ENCODE measurements around the gene LOXL3. TPM values are rescaled to one million over a fixed set of nuclear protein-coding genes. Genes with fewer than 3 reads are reported as not detected.

Gene LOXL3
- polyA plus RNA-seq, 1 donor (not counting 4 experiments of a cell fraction or from before 2014, with no cell fraction given), result 0.21 TPM

DNA sequence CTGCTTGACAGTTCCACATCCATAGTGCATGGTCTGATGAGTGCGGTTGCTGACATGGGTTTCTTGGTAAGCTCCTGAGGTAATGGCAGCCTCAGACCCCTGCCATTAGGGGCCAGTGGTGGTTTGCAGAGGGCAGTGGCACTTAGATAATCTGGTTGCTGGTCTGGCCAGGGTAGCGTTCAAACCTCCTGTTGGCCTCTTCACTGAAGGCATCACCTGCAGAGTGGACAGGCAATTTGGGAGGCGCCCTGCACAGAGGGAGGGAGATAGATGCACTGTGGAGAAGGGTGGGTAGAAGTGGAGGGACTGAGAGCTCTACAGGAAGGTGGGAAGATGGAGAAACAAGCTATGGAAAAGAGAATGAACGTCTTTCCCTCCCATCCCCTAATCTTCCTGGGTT lies 20.3 kb downstream of the LOXL3 start:
- H3K79me2 ChIP-seq (ENCODE audit: control insufficient read depth, insufficient read depth, low read length), result peaks cover 19% of the 10 kb centered on the region
- no peak overlapping the region for H3K27ac ChIP-seq (ENCODE audit: control insufficient read depth, insufficient read depth, low read length)
- no peak overlapping the region for H3K4me3 ChIP-seq (ENCODE audit: control insufficient read depth in 2 of 3, extremely low read depth in 1 of 3, insufficient read depth in 2 of 3, low read depth in 1 of 3, low read length in 3 of 3)
- dilution Hi-C loops (cut with MboI; ENCODE audit: extremely low pct_ligation_motif_present, low sequenced_read_pairs), result no loop called here
- H4K20me1 ChIP-seq (ENCODE audit: control insufficient read depth, extremely low read depth, insufficient read depth, low read length), result no peaks in the 10 kb centered on the region
- H3K27me3 ChIP-seq (ENCODE audit: control insufficient read depth, extremely low read depth, insufficient read depth, low read length), result no peaks in the 10 kb centered on the region
- FAIRE-seq, result no peak
- H3K9ac ChIP-seq (ENCODE audit: control insufficient read depth, extremely low read depth, insufficient read depth, low read length), result no peak overlapping the region
- TF ChIP-seq EZH2 (IDR thresholded peaks at IDR 0.05; ENCODE audit: low read length), result no peak
- TF ChIP-seq, protein P1, sequence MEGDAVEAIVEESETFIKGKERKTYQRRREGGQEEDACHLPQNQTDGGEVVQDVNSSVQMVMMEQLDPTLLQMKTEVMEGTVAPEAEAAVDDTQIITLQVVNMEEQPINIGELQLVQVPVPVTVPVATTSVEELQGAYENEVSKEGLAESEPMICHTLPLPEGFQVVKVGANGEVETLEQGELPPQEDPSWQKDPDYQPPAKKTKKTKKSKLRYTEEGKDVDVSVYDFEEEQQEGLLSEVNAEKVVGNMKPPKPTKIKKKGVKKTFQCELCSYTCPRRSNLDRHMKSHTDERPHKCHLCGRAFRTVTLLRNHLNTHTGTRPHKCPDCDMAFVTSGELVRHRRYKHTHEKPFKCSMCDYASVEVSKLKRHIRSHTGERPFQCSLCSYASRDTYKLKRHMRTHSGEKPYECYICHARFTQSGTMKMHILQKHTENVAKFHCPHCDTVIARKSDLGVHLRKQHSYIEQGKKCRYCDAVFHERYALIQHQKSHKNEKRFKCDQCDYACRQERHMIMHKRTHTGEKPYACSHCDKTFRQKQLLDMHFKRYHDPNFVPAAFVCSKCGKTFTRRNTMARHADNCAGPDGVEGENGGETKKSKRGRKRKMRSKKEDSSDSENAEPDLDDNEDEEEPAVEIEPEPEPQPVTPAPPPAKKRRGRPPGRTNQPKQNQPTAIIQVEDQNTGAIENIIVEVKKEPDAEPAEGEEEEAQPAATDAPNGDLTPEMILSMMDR (optimal IDR thresholded peaks at IDR 0.05 in 1 of 3, IDR thresholded peaks at IDR 0.05 in 1 of 3, conservative IDR thresholded peaks at IDR 0.05 in 1 of 3; ENCODE audit: extremely low read depth in 1 of 3, insufficient read depth in 2 of 3, low read length in 3 of 3), result no peak
- peaks cover 5 to 13% of the 10 kb centered on the region in 2 experiments for H3K36me3 ChIP-seq (ENCODE audit: control insufficient read depth in 2 of 2, extremely low read depth in 1 of 2, insufficient read depth in 2 of 2, low read length in 2 of 2)
- H3K4me1 ChIP-seq (ENCODE audit: control insufficient read depth, extremely low read depth, insufficient read depth, low read length), result peaks cover 21% of the 10 kb centered on the region
- H2AFZ ChIP-seq (ENCODE audit: control insufficient read depth, low read length), result no peak overlapping the region
- H3K9me1 ChIP-seq (ENCODE audit: control insufficient read depth, extremely low read depth, insufficient read depth, low read length), result peaks cover 4% of the 10 kb centered on the region
- H3K4me2 ChIP-seq (ENCODE audit: control insufficient read depth, extremely low read depth, insufficient read depth, low read depth, low read length), result no peak overlapping the region
- DNase-seq (ENCODE audit: low read depth, low spot score), result no peak
- no peaks in the 10 kb centered on the region for H3K9me3 ChIP-seq (ENCODE audit: control insufficient read depth, low read depth, low read length)

DNA sequence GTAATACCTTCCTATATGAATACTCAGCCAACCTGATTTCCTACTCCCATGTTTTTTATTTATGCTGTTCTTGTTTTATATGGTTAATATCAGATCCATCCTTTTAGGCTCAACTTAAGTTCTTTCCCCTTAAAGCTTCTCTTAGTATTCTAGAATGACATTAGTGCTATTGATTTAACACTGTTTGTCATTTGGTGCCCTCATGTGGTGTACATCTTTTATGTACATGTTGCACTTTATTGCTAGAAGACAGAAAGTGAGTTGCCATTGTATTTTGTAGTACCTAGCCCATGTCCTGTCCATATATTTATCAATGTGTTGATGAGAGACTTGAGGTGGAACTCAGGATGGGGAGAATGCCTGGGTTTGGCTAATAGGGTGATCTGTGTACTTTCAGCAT lies 21.5 kb downstream of the LOXL3 start:
- H3K9ac ChIP-seq (ENCODE audit: control insufficient read depth, extremely low read depth, insufficient read depth, low read length), result no peak overlapping the region
- DNase-seq (ENCODE audit: low read depth, low spot score), result no peak
- no peak overlapping the region for H3K4me2 ChIP-seq (ENCODE audit: control insufficient read depth, extremely low read depth, insufficient read depth, low read depth, low read length)
- TF ChIP-seq, protein P1 (optimal IDR thresholded peaks at IDR 0.05 in 1 of 3, IDR thresholded peaks at IDR 0.05 in 1 of 3, conservative IDR thresholded peaks at IDR 0.05 in 1 of 3; ENCODE audit: extremely low read depth in 1 of 3, insufficient read depth in 2 of 3, low read length in 3 of 3), result peak in 2 of 3 experiments; percentile 22 to 46
- TF ChIP-seq EZH2 (IDR thresholded peaks at IDR 0.05; ENCODE audit: low read length), result no peak
- H3K9me3 ChIP-seq (ENCODE audit: control insufficient read depth, low read depth, low read length), result no peaks in the 10 kb centered on the region
- H3K79me2 ChIP-seq (ENCODE audit: control insufficient read depth, insufficient read depth, low read length), result peaks cover 31% of the 10 kb centered on the region
- no peaks in the 10 kb centered on the region for H3K9me1 ChIP-seq (ENCODE audit: control insufficient read depth, extremely low read depth, insufficient read depth, low read length)
- no peaks in the 10 kb centered on the region for H3K27me3 ChIP-seq (ENCODE audit: control insufficient read depth, extremely low read depth, insufficient read depth, low read length)
- no peak for FAIRE-seq
- peaks cover 17 to 18% of the 10 kb centered on the region in 2 experiments for H3K36me3 ChIP-seq (ENCODE audit: control insufficient read depth in 2 of 2, extremely low read depth in 1 of 2, insufficient read depth in 2 of 2, low read length in 2 of 2)
- H3K27ac ChIP-seq (ENCODE audit: control insufficient read depth, insufficient read depth, low read length), result no peak overlapping the region
- H4K20me1 ChIP-seq (ENCODE audit: control insufficient read depth, extremely low read depth, insufficient read depth, low read length), result no peaks in the 10 kb centered on the region
- dilution Hi-C loops (cut with MboI; ENCODE audit: extremely low pct_ligation_motif_present, low sequenced_read_pairs), result no loop called here
- no peak overlapping the region for H2AFZ ChIP-seq (ENCODE audit: control insufficient read depth, low read length)
- peaks cover 25% of the 10 kb centered on the region for H3K4me1 ChIP-seq (ENCODE audit: control insufficient read depth, extremely low read depth, insufficient read depth, low read length)
- H3K4me3 ChIP-seq (ENCODE audit: control insufficient read depth in 2 of 3, extremely low read depth in 1 of 3, insufficient read depth in 2 of 3, low read depth in 1 of 3, low read length in 3 of 3), result no peak overlapping the region

Measured in keratinocyte (primary cell).